Stimulated activated naive CD8-positive, alpha-beta T cell treated with anti-CD3 and anti-CD28 coated beads, Interleukin-15, amount 100 ng/mL, for 72 hours (primary cell): ENCODE measurements around the gene MSN.

Experiments
- ATAC-seq: fragments of 150-1000 bp; cut with Tn5 transposase; 2 replicates; pipeline ENCODE4 v1.10.0; 2021; ENCODE audit warnings: mild to moderate bottlenecking, moderate library complexity
- DNase-seq, 2 donors: peaks; one replicate each; pipeline ENCODE4 v3.0.0; 2021 to 2022
- H3K27ac Mint-ChIP-seq, 2 donors: one replicate each; pipeline ENCODE4 v1.8.0; 2022; ENCODE audit warnings: mild to moderate bottlenecking in 2 of 2, mixed read lengths in 2 of 2, moderate library complexity in 2 of 2
- H3K27me3 Mint-ChIP-seq: one replicate; pipeline ENCODE4 v1.8.0; 2022; ENCODE audit warnings: mixed read lengths
- H3K4me1 Mint-ChIP-seq: one replicate; pipeline ENCODE4 v1.8.0; 2022; ENCODE audit warnings: mild to moderate bottlenecking, mixed read lengths
- H3K4me3 Mint-ChIP-seq, 2 donors: one replicate each; pipeline ENCODE4 v1.8.0; 2022; ENCODE audit warnings: mild to moderate bottlenecking in 2 of 2, mixed read lengths in 2 of 2, moderate library complexity in 1 of 2
- H3K9me3 Mint-ChIP-seq, 2 donors: one replicate each; pipeline ENCODE4 v1.8.0; 2022; ENCODE audit warnings: mixed read lengths in 2 of 2

MSN gene

GRCh38 chrX:65657659-65658058, 9.8 kb upstream of the MSN start:
- Mint-ChIP-seq H3K4me3 (peak overlapping the region in 1 of 2 donors; percentile 97), H3K9me3 (peaks cover 0 to 5% of the 10 kb centered on the region in 2 donors), H3K27ac (peak overlapping the region in 1 of 2 donors; percentile 12), H3K27me3 (no peaks in the 10 kb centered on the region), H3K4me1 (peaks cover 42% of the 10 kb centered on the region)
- ATAC-seq (no peak), DNase-seq (no peak)

DNA sequence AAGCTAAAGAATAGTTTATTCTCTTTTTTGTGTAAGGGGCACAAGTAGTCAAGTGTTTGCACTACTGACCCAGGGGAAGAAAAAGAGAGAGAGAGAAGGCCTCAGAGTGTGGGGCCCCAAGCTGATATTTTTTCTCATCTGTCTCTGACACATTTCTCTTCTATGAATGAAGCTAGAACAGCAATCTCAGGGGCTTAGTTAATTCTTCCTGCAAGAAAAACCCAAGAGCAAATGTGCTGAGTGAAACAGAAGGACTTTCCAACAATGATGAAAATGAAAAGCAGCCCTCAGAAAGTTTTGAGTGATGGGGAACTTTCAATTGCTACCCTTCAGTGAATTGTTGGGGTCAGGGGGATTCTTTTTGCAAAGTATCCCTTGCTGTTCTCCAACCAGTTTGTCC, 9.2 kb upstream of the MSN start:
- H3K9me3 Mint-ChIP-seq: peaks cover 0 to 5% of the 10 kb centered on the region in 2 donors
- DNase-seq: no peak
- H3K27ac Mint-ChIP-seq: no peak overlapping the region
- peaks cover 42% of the 10 kb centered on the region for H3K4me1 Mint-ChIP-seq
- no peaks in the 10 kb centered on the region for H3K27me3 Mint-ChIP-seq
- ATAC-seq: no peak
- H3K4me3 Mint-ChIP-seq: peak overlapping the region; percentile 18 to 97

DNA sequence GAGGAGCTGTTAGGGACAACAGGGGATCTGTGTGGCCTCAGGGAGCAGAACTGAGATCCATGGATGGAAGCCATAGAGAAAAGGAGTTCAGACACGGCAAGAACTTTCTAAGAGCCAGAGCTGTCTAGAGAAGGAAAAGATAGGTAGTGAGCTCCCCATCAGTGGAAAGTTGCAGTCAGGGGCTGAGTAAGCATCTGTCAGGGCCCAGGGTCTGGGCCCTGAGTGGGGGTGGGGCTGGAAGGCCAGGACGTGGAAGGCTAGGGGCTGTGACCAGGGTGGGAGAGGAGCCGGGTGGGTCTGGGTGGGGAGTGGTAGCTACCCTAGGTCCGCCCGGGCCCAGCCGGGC, 324 bp upstream of the MSN start:
- peak overlapping the region; percentile 68 to 94 for H3K27ac Mint-ChIP-seq
- H3K4me3 Mint-ChIP-seq: peak overlapping the region; percentile 70 to 71
- H3K9me3 Mint-ChIP-seq: peaks cover 0 to under 1% of the 10 kb centered on the region in 2 donors
- H3K27me3 Mint-ChIP-seq: no peaks in the 10 kb centered on the region
- ATAC-seq (peak; percentile 46), DNase-seq (no peak)
- peaks cover 22% of the 10 kb centered on the region for H3K4me1 Mint-ChIP-seq

- peak overlapping the region; percentile 97 to 98 for H3K27ac Mint-ChIP-seq
- DNase-seq: peak; percentile 38 to 68
- H3K27me3 Mint-ChIP-seq: no peaks in the 10 kb centered on the region
- H3K4me3 Mint-ChIP-seq: peak overlapping the region; percentile 95 to 98
- ATAC-seq: peak; percentile 56
- no peaks in the 10 kb centered on the region for H3K9me3 Mint-ChIP-seq
- peaks cover 33% of the 10 kb centered on the region for H3K4me1 Mint-ChIP-seq
Measured at GRCh38 chrX:65668377-65669310, 1.2 kb downstream of the MSN start.

GRCh38 chrX:65671286-65671685, 3.8 kb downstream of the MSN start:
- Mint-ChIP-seq H3K27ac (peak overlapping the region; percentile 59 to 90), H3K27me3 (no peaks in the 10 kb centered on the region), H3K4me1 (peaks cover 59% of the 10 kb centered on the region), H3K4me3 (peak overlapping the region; percentile 84 to 95), H3K9me3 (no peaks in the 10 kb centered on the region)
- ATAC-seq: no peak
- no peak for DNase-seq

DNA sequence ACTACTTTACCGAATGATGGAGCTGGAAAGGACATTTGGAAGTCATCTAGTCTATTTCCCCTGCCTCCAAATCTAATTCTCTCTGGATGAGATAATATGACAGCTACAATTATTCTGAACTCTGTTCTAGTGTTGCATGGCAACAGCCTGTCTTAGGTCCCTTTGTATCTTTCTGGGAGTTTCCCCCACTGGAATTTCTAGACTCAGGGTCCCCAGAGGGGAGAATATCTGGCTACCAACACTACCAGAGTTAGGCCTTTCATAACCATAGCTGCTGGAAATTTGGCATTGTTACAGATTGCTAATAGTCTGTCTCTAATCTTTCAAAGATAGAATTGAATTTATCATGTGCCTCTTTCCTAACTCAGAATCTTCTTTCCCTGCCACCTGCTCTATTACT, 4.5 kb downstream of the MSN start:
- Mint-ChIP-seq H3K4me1 (peaks cover 61% of the 10 kb centered on the region), H3K4me3 (peak overlapping the region; percentile 84 to 95), H3K27me3 (no peaks in the 10 kb centered on the region), H3K27ac (peak overlapping the region in 1 of 2 donors; percentile 69), H3K9me3 (no peaks in the 10 kb centered on the region)
- ATAC-seq (no peak), DNase-seq (no peak)

DNA sequence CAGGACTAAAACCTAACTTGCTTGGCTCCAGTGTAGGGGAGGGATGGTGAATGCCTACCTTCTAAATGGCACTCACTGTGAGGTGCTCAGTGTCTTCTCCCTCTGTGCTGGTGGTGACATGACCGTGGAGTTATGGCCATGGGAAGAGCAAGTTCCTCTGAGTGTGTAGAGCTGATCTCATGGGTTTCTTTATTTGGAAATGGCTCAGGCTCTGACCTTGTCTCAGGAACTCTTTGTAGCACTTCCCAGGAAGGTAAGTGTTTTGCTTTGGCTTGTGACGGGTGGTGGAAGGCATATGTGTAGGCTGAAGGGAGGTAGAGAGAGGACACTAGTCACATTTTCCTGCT, 6.4 kb downstream of the MSN start:
- ATAC-seq (no peak), DNase-seq (no peak)
- peak overlapping the region; percentile 72 to 73 for H3K27ac Mint-ChIP-seq
- H3K27me3 Mint-ChIP-seq: no peaks in the 10 kb centered on the region
- peaks cover 72% of the 10 kb centered on the region for H3K4me1 Mint-ChIP-seq
- no peaks in the 10 kb centered on the region for H3K9me3 Mint-ChIP-seq
- peak overlapping the region; percentile 84 to 95 for H3K4me3 Mint-ChIP-seq

- DNase-seq: peak in 1 of 2 donors; percentile 21
- peak; percentile 51 for ATAC-seq
- H3K9me3 Mint-ChIP-seq: no peaks in the 10 kb centered on the region
- no peaks in the 10 kb centered on the region for H3K27me3 Mint-ChIP-seq
- peaks cover 77% of the 10 kb centered on the region for H3K4me1 Mint-ChIP-seq
- peak overlapping the region in 1 of 2 donors; percentile 95 for H3K27ac Mint-ChIP-seq
- peak overlapping the region; percentile 84 to 95 for H3K4me3 Mint-ChIP-seq
Measured at GRCh38 chrX:65674204-65674893, 6.9 kb downstream of the MSN start.

DNA sequence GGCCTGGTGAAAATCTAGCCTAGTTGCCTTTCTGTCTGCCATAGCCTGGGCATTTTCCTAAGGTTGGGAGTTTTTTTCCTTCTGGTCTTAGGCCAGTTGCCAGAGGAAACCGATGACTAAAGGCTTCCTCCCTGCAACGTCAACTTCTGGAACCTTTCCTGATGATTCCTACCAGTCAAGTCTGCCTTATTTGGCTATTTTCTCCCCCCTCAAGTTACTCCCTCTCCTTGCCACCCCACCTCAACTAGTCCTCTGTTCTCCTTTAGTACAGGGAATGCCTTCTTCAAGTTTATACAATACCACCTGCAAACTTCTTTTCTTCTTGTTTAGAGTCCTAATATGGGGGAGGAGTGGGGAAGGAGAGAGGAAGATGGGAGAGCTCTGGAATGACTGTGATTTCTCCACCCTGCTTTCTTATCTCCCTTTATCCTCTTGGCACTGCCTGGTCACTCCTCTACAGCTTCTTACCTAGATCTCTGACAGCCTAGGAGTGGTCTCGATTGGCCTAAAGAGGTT, 10.6 kb downstream of the MSN start:
- H3K27me3 Mint-ChIP-seq: no peaks in the 10 kb centered on the region
- no peaks in the 10 kb centered on the region for H3K9me3 Mint-ChIP-seq
- H3K27ac Mint-ChIP-seq: peak overlapping the region; percentile 54 to 68
- no peak for DNase-seq
- ATAC-seq: no peak
- H3K4me3 Mint-ChIP-seq: peak overlapping the region; percentile 54 to 62
- H3K4me1 Mint-ChIP-seq: peaks cover 90% of the 10 kb centered on the region

GRCh38 chrX:65679071-65679540, 11.7 kb downstream of the MSN start:
- Mint-ChIP-seq H3K9me3 (no peaks in the 10 kb centered on the region), H3K4me1 (peaks cover 86% of the 10 kb centered on the region), H3K27me3 (no peaks in the 10 kb centered on the region), H3K4me3 (peak overlapping the region; percentile 39 to 62), H3K27ac (peak overlapping the region; percentile 33 to 84)
- DNase-seq: no peak
- ATAC-seq: no peak

- ATAC-seq (peak; percentile 48), DNase-seq (no peak)
- H3K27ac Mint-ChIP-seq: no peak overlapping the region
- H3K27me3 Mint-ChIP-seq: no peaks in the 10 kb centered on the region
- H3K4me3 Mint-ChIP-seq: no peak overlapping the region
- H3K9me3 Mint-ChIP-seq: no peaks in the 10 kb centered on the region
- peaks cover 85% of the 10 kb centered on the region for H3K4me1 Mint-ChIP-seq
Measured at GRCh38 chrX:65681810-65682209, 14.4 kb downstream of the MSN start.

DNA sequence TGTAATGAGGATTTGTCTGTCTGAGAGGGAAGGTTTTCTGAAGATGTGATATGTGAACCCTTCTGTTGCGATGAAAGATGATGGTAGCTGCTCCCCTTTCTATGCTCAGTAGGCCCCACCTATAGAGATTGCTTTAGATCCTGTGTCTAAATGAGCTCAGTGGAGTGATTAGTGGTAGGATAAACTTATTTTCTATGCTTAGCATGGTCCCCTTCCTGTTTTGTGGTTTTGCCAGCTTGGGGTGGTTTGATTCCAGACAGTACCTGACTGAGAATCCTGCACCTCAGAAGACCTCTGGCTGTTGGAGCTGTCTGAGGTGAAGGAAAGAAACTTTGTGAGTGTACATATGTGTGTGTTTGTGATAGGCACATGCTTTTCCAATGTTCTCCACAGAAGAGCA, 17.7 kb downstream of the MSN start:
- no peaks in the 10 kb centered on the region for H3K27me3 Mint-ChIP-seq
- H3K9me3 Mint-ChIP-seq: no peaks in the 10 kb centered on the region
- H3K4me1 Mint-ChIP-seq: peaks cover 85% of the 10 kb centered on the region
- H3K4me3 Mint-ChIP-seq: peak overlapping the region; percentile 56 to 69
- H3K27ac Mint-ChIP-seq: peak overlapping the region; percentile 19 to 48
- DNase-seq: no peak
- ATAC-seq: no peak

- no peak for ATAC-seq
- H3K4me3 Mint-ChIP-seq: peak overlapping the region; percentile 41 to 49
Measured at GRCh38 chrX:65686236-65686635, 18.8 kb downstream of the MSN start.

GRCh38 chrX:65687367-65687766, 19.9 kb downstream of the MSN start:
- ATAC-seq (peak; percentile 56), DNase-seq (no peak)
- H3K4me1 Mint-ChIP-seq: peaks cover 87% of the 10 kb centered on the region
- H3K4me3 Mint-ChIP-seq: peak overlapping the region; percentile 63 to 76
- H3K27me3 Mint-ChIP-seq: no peaks in the 10 kb centered on the region
- H3K27ac Mint-ChIP-seq: peak overlapping the region; percentile 82 to 98
- no peaks in the 10 kb centered on the region for H3K9me3 Mint-ChIP-seq

More at GRCh38 chrX:65686236-65686635, 18.8 kb downstream of the MSN start:
- no peaks in the 10 kb centered on the region for H3K27me3 Mint-ChIP-seq
- no peaks in the 10 kb centered on the region for H3K9me3 Mint-ChIP-seq
- H3K4me1 Mint-ChIP-seq: peaks cover 87% of the 10 kb centered on the region
- no peak for DNase-seq
- H3K27ac Mint-ChIP-seq: no peak overlapping the region

GRCh38 chrX:65688403-65688871, 21.0 kb downstream of the MSN start:
- Mint-ChIP-seq H3K9me3 (no peaks in the 10 kb centered on the region), H3K27me3 (no peaks in the 10 kb centered on the region), H3K4me1 (peaks cover 85% of the 10 kb centered on the region), H3K4me3 (peak overlapping the region; percentile 45 to 69), H3K27ac (peak overlapping the region; percentile 63 to 65)
- DNase-seq (no peak), ATAC-seq (peak; percentile 64)
